Measurements from ENCODE around the gene CD300LF.

The CD300LF gene

DNA sequence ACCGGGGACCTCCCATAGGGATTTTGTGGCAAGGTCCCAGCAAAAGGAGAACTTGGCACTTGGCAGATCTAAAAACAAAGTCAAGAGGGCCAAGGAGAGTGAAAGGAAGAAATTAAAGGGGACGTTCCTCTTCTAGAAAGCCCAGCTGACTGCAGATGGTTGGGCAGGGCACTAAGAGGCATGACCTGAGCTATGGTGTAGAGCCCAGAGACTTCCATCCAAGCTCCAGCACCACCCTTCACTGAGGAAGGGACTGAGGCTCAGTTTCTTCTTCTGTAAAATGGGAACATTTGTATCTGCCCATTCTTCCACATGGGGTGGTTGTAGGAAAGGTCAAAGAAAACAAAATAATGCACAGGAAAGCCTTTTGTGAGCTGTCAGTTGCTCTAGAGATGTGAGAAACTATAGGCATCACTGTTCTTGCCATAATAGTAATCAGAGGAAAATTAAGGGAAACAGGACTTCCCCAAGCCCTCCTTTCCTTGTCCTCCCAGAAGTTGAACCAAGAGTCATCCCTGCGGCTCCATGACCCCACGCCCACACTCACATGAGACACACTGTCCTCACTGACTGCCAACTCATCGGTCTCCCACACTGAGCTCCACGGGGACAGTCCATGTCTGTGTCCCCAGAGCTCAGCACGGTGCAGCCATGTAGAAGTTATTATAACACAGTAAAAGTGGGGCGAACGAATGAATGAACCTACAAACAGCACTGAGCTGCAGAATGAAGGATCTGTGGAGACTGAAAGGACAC lies 10.4 kb downstream of the CD300LF start:
- H3K4me2 ChIP-seq (ENCODE audit: low read length): no peak overlapping the region
- TF ChIP-seq, protein P1, sequence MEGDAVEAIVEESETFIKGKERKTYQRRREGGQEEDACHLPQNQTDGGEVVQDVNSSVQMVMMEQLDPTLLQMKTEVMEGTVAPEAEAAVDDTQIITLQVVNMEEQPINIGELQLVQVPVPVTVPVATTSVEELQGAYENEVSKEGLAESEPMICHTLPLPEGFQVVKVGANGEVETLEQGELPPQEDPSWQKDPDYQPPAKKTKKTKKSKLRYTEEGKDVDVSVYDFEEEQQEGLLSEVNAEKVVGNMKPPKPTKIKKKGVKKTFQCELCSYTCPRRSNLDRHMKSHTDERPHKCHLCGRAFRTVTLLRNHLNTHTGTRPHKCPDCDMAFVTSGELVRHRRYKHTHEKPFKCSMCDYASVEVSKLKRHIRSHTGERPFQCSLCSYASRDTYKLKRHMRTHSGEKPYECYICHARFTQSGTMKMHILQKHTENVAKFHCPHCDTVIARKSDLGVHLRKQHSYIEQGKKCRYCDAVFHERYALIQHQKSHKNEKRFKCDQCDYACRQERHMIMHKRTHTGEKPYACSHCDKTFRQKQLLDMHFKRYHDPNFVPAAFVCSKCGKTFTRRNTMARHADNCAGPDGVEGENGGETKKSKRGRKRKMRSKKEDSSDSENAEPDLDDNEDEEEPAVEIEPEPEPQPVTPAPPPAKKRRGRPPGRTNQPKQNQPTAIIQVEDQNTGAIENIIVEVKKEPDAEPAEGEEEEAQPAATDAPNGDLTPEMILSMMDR (IDR thresholded peaks at IDR 0.05; ENCODE audit: low read length): no peak
- no peak for TF ChIP-seq EZH2 (IDR thresholded peaks at IDR 0.05; ENCODE audit: borderline replicate concordance, low read length)

DNA sequence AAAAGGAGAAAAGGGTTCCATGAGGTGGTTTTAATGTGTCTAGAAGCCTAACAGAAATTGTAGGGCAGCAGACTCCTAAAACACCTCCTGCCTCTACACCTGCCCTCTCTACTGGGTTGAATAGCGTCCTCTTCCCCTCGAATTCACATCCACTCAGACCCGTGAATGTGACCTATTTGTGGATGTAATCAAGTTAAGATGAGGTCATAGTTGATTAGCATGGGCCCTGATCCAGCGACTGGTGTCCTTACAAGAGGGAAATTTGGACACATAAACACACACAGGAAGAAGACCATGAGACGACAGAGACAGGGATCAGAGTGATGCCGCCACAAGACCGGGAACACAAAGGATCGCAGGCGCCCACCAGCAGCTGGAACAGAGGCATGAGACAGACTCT lies 13.5 kb downstream of the CD300LF start:
- Histone ChIP-seq H4K20me1 (ENCODE audit: insufficient read depth, low read length) (no peaks in the 10 kb centered on the region), H3K27me3 (ENCODE audit: insufficient read depth, low read length) (0 out of 2 replicates have a peak, but pooled peaks cover 6% of the 10 kb centered on the region), H3K36me3 (ENCODE audit: insufficient read depth, low read length) (no peaks in the 10 kb centered on the region), H3K27ac (ENCODE audit: low read depth, low read length, poor library complexity, severe bottlenecking) (no peak overlapping the region), H3K4me3 (ENCODE audit: low read depth, low read length, poor library complexity, severe bottlenecking) (no peak overlapping the region), H2AFZ (ENCODE audit: low read length) (no peak overlapping the region), H3K4me2 (ENCODE audit: low read length) (no peak overlapping the region), H3K4me1 (ENCODE audit: insufficient read depth, low read length, severe bottlenecking) (no peaks in the 10 kb centered on the region), H3K9me3 (ENCODE audit: low read length) (no peaks in the 10 kb centered on the region), H3F3A (ENCODE audit: insufficient read depth, low read length) (no peaks in the 10 kb centered on the region), H3K9me2 (ENCODE audit: low read depth, low read length) (no peaks in the 10 kb centered on the region), H3K79me2 (ENCODE audit: insufficient read depth, low read length) (no peaks in the 10 kb centered on the region), H3K9ac (ENCODE audit: low read length) (no peak overlapping the region)
- no peak for TF ChIP-seq EZH2 (IDR thresholded peaks at IDR 0.05; ENCODE audit: borderline replicate concordance, low read length)
- TF ChIP-seq, protein P1 (IDR thresholded peaks at IDR 0.05; ENCODE audit: low read length): no peak

More for the DNA sequence above, 10.4 kb downstream of the CD300LF start:
- Histone ChIP-seq H3K4me3 (ENCODE audit: low read depth, low read length, poor library complexity, severe bottlenecking) (no peak overlapping the region), H4K20me1 (ENCODE audit: insufficient read depth, low read length) (no peaks in the 10 kb centered on the region), H3K27ac (ENCODE audit: low read depth, low read length, poor library complexity, severe bottlenecking) (no peak overlapping the region), H3F3A (ENCODE audit: insufficient read depth, low read length) (no peaks in the 10 kb centered on the region), H3K27me3 (ENCODE audit: insufficient read depth, low read length) (0 out of 2 replicates have a peak, but pooled peaks cover 6% of the 10 kb centered on the region), H3K36me3 (ENCODE audit: insufficient read depth, low read length) (no peaks in the 10 kb centered on the region), H3K4me1 (ENCODE audit: insufficient read depth, low read length, severe bottlenecking) (no peaks in the 10 kb centered on the region), H3K79me2 (ENCODE audit: insufficient read depth, low read length) (no peaks in the 10 kb centered on the region), H3K9me3 (ENCODE audit: low read length) (no peaks in the 10 kb centered on the region), H3K9ac (ENCODE audit: low read length) (no peak overlapping the region), H2AFZ (ENCODE audit: low read length) (no peak overlapping the region), H3K9me2 (ENCODE audit: low read depth, low read length) (no peaks in the 10 kb centered on the region)

DNA sequence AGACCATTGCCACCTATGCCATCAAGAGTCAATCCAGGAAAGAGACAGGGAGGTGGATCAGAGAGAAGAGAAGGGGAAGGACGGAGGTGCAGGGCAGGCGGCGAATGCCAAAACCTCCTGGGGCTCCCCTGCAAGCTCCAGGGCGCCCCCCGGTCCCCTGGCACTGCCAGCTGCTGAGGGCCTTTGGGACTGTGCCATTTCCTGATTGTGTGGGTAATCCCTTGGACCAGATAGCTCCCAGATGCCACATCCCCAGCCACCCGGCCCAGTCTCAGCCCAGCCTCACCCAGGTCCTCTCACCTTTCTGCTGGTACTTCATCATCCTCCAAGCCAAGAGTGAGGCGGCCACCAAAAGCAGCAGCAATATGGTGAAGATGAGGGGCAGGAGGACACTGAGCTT lies 14.7 kb downstream of the CD300LF start:
- TF ChIP-seq, protein P1 (IDR thresholded peaks at IDR 0.05; ENCODE audit: low read length): no peak
- no peak for TF ChIP-seq EZH2 (IDR thresholded peaks at IDR 0.05; ENCODE audit: borderline replicate concordance, low read length)
- Histone ChIP-seq H3K9me3 (ENCODE audit: low read length) (no peaks in the 10 kb centered on the region), H3K4me1 (ENCODE audit: insufficient read depth, low read length, severe bottlenecking) (no peaks in the 10 kb centered on the region), H3K4me2 (ENCODE audit: low read length) (no peak overlapping the region), H3F3A (ENCODE audit: insufficient read depth, low read length) (no peaks in the 10 kb centered on the region), H3K36me3 (ENCODE audit: insufficient read depth, low read length) (no peaks in the 10 kb centered on the region), H3K79me2 (ENCODE audit: insufficient read depth, low read length) (no peaks in the 10 kb centered on the region), H3K9ac (ENCODE audit: low read length) (no peak overlapping the region), H3K9me2 (ENCODE audit: low read depth, low read length) (no peaks in the 10 kb centered on the region), H3K4me3 (ENCODE audit: low read depth, low read length, poor library complexity, severe bottlenecking) (no peak overlapping the region), H4K20me1 (ENCODE audit: insufficient read depth, low read length) (no peaks in the 10 kb centered on the region), H2AFZ (ENCODE audit: low read length) (no peak overlapping the region), H3K27ac (ENCODE audit: low read depth, low read length, poor library complexity, severe bottlenecking) (no peak overlapping the region), H3K27me3 (ENCODE audit: insufficient read depth, low read length) (0 out of 2 replicates have a peak, but pooled peaks cover 6% of the 10 kb centered on the region)

Measured in OCI-LY1 (cell line).